Stomach (tissue), 9 donors: ENCODE measurements around the gene NTF3. TPM values are rescaled to one million over a fixed set of nuclear protein-coding genes. Genes with fewer than 3 reads are reported as not detected.

Experiments
- DNase-seq, 2 donors: peaks; one replicate each; pipeline versions ENCODE4 v3.0.0 to v3.0.0-alpha.2; 2013 to 2019
- H3K27ac ChIP-seq, 5 donors: fragments of 200-600 bp in 4 of 5; sonication (generic) in 4 of 5; one replicate each; pipeline ENCODE4 v1.5.1; 2013 to 2019; ENCODE audit warnings: mild to moderate bottlenecking in 1 of 5, moderate library complexity in 1 of 5
- H3K27me3 ChIP-seq, 3 donors: fragments of 200-600 bp; sonication (generic); one replicate each; pipeline ENCODE4 v1.5.1; 2017 to 2019; ENCODE audit warnings: mixed run types in 1 of 3
- H3K36me3 ChIP-seq, 4 donors: fragments of 200-600 bp; sonication (generic); 1 replicate in 3 of 4; 2 replicates in 1 of 4; pipeline ENCODE4 v1.5.1; 2016 to 2019
- H3K4me1 ChIP-seq, 4 donors: fragments of 200-600 bp; sonication (generic); one replicate each; pipeline ENCODE4 v1.5.1; 2016 to 2019
- H3K4me3 ChIP-seq, 4 donors: fragments of 200-600 bp; sonication (generic) in 3 of 4; one replicate each; pipeline ENCODE4 v1.5.1; 2016 to 2019; ENCODE audit warnings: mild to moderate bottlenecking in 1 of 4
- H3K9me3 ChIP-seq, 4 donors: fragments of 200-600 bp; sonication (generic); one replicate each; pipeline ENCODE4 v1.5.1; 2016 to 2019
- EP300 ChIP-seq: sonication (generic); formaldehyde crosslinking; IDR thresholded peaks from one replicate; pipeline ENCODE4 v1.6.1; 2017; ENCODE audit warnings: antibody characterized with exemption
- POLR2A ChIP-seq, 4 donors: fragments of 450-650 bp; IDR thresholded peaks; one replicate each; pipeline ENCODE4 v1.6.1; 2016; ENCODE audit warnings: antibody characterized with exemption in 4 of 4, control low read depth in 2 of 4, mild to moderate bottlenecking in 1 of 4, moderate library complexity in 1 of 4
- POLR2AphosphoS5 ChIP-seq, 3 donors: sonication (generic); formaldehyde crosslinking; IDR thresholded peaks; one replicate each; pipeline ENCODE4 v1.6.1; 2016; ENCODE audit warnings: antibody characterized with exemption in 3 of 3
- WGBS, 5 donors: extraction: QIAGEN DNeasy Blood & Tissue Kit in 3 of 5; methylation state at CpG; one replicate each; pipeline versions ENCODE4 v1.1.5 to v1.1.7; 2013 to 2018; 5-methylcytosine and 5-hydroxymethylcytosine counted together
- intact Hi-C: fragments of 100-400 bp; cut with DNase I; formaldehyde crosslinking; loops from one replicate; pipeline ENCODE4 v1.15.1; 2023; ENCODE audit warnings: low total_unique reads
- polyA plus RNA-seq, 3 donors: library from polyadenylated mRNA; stranded (reverse); fragments of 200-250 nt; gene quantifications; one replicate each; pipeline ENCODE4 v1.2.3, GENCODE V29; 2013
- total RNA-seq, 5 donors: library from RNA; depleted of rRNA; stranded (reverse); fragments of >200 nt; gene quantifications; one replicate each; pipeline versions ENCODE4 v1.1.0 to v1.2.3, GENCODE V29; 2014 to 2016
- TF ChIP-seq, protein P1 (sequence below), 7 experiments: fragments of 450-650 bp in 4 of 7; fragments of 200-600 bp in 3 of 7; sonication (generic) in 3 of 7; IDR thresholded peaks; one replicate each; pipeline ENCODE4 v1.5.1; 2016 to 2019; ENCODE audit warnings: antibody characterized with exemption in 7 of 7, control low read depth in 2 of 7, mild to moderate bottlenecking in 1 of 7
- donor health status: healthy with polysubstance abuse.
- donor health status: Bipolar disorder and iron deficiency.
- donor health status: healthy.

The NTF3 gene
- total and polyA plus RNA-seq, 8 donors, result 0.87 to 7.3 (median 4.0) TPM; not detected in 3

DNA sequence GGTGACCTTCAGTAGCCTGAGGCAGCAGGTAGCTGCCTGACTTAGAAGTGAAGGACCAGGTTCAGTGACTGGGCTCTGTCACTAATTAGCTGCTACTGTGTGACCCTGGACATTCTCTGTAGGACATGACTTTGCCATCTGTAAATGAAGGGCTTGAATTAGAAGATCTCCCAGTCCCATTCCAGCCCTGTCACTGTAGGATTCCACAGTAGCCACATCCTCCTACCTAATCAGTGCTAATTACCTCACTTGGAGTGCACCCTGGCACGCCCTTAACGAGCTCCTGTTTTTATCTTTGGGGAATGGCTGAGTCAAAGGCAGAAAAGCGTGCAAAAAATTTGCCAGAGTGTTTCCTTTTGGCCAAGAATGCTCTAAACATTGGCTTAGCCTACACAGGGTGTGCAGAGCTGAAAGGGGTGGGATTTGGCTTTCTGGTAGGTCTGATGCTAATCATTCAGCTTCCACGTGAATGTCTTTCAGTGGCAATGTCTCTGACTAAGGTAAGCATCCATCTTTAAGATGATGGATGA, 6.8 kb downstream of the NTF3 start:
- DNase-seq, result no peak
- WGBS, 5 donors, result 9 to 25% (median 17%) methylated on average over 4 of the region's 4 CpGs
- H3K27ac ChIP-seq, result peak overlapping the region in 1 of 5 donors; percentile 68
- no peaks in the 10 kb centered on the region for H3K36me3 ChIP-seq
- TF ChIP-seq EP300, result no peak
- no peak for TF ChIP-seq POLR2A (IDR thresholded peaks at IDR 0.05)
- TF ChIP-seq, protein P1, sequence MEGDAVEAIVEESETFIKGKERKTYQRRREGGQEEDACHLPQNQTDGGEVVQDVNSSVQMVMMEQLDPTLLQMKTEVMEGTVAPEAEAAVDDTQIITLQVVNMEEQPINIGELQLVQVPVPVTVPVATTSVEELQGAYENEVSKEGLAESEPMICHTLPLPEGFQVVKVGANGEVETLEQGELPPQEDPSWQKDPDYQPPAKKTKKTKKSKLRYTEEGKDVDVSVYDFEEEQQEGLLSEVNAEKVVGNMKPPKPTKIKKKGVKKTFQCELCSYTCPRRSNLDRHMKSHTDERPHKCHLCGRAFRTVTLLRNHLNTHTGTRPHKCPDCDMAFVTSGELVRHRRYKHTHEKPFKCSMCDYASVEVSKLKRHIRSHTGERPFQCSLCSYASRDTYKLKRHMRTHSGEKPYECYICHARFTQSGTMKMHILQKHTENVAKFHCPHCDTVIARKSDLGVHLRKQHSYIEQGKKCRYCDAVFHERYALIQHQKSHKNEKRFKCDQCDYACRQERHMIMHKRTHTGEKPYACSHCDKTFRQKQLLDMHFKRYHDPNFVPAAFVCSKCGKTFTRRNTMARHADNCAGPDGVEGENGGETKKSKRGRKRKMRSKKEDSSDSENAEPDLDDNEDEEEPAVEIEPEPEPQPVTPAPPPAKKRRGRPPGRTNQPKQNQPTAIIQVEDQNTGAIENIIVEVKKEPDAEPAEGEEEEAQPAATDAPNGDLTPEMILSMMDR (IDR thresholded peaks at IDR 0.05), result no peak
- TF ChIP-seq POLR2AphosphoS5 (IDR thresholded peaks at IDR 0.05), result no peak
- intact Hi-C loops, result no loop called here
- peaks cover 0 to 59% (median 5%) of the 10 kb centered on the region in 3 donors for H3K27me3 ChIP-seq
- H3K4me3 ChIP-seq, result no peak overlapping the region
- H3K9me3 ChIP-seq, result no peaks in the 10 kb centered on the region
- H3K4me1 ChIP-seq, result peaks cover 2 to 21% (median 8%) of the 10 kb centered on the region in 4 donors

DNA sequence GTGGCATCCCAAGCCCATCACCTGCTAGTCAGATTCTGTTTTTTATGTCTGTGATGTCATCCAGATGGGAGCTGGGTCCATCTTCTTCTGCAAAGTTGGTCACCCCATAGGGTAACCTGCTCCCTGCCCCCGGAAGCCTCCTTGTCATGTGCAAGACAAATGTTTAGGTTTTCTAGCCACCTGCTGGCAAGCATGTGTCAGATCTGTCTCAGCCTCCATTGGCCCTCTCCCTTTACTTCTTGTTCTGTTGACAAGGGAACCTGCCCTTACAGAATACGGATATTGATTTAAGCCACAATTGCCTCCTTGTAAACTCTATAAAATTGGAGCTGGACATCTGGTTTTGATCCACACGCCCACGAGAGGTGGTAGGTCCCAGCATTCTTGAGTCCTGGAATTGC, 7.5 kb downstream of the NTF3 start:
- WGBS, 5 donors, result 23 to 56% (median 48%) methylated on average over 4 of the region's 4 CpGs
- DNase-seq, result no peak
- no peak overlapping the region for H3K4me3 ChIP-seq
- intact Hi-C loops, result no loop called here
- peaks cover 0 to 20% (median 7%) of the 10 kb centered on the region in 4 donors for H3K4me1 ChIP-seq
- H3K9me3 ChIP-seq, result no peaks in the 10 kb centered on the region
- TF ChIP-seq POLR2AphosphoS5 (IDR thresholded peaks at IDR 0.05) (no peak), POLR2A (IDR thresholded peaks at IDR 0.05) (no peak), EP300 (no peak)
- TF ChIP-seq, protein P1 (IDR thresholded peaks at IDR 0.05), result no peak
- H3K27ac ChIP-seq, result no peak overlapping the region
- H3K27me3 ChIP-seq, result peaks cover 0 to 52% (median 3%) of the 10 kb centered on the region in 3 donors
- H3K36me3 ChIP-seq, result no peaks in the 10 kb centered on the region

DNA sequence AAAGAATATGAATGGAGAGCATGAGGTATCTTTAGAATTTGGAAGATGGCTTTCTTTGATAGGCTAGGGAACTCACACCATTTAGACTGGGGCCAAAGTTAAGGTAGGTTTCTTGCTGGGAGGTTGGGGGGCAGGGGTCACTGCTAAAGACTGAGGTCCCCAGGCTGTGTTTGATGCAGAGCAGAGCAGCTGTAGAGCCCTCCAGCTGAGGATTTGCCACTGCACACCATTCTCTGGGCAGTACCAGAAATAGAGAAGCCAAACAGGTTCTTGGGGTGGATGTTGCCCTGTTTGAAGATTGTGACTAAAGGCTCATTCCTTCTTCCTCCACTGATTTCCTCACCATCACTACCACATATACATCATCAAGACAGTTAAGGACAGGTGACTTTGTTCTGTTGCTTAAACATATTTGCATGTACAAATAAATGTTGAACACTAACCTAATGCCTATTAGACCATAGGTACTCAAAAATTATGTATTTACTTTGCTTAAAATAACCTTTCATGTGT, 7.9 kb downstream of the NTF3 start:
- H3K4me3 ChIP-seq, result no peak overlapping the region
- TF ChIP-seq EP300 (no peak), POLR2AphosphoS5 (IDR thresholded peaks at IDR 0.05) (no peak), POLR2A (IDR thresholded peaks at IDR 0.05) (no peak)
- TF ChIP-seq, protein P1 (IDR thresholded peaks at IDR 0.05), result no peak
- no peak for DNase-seq
- peaks cover 0 to 47% (median 3%) of the 10 kb centered on the region in 3 donors for H3K27me3 ChIP-seq
- H3K4me1 ChIP-seq, result peaks cover 0 to 20% (median 7%) of the 10 kb centered on the region in 4 donors
- H3K9me3 ChIP-seq, result no peaks in the 10 kb centered on the region
- intact Hi-C loops, result loop anchor here (10.0 kb wide), 1 partner anchor 245 kb away; no protein-coding TSS in a partner anchor
- no peak overlapping the region for H3K27ac ChIP-seq
- H3K36me3 ChIP-seq, result no peaks in the 10 kb centered on the region

DNA sequence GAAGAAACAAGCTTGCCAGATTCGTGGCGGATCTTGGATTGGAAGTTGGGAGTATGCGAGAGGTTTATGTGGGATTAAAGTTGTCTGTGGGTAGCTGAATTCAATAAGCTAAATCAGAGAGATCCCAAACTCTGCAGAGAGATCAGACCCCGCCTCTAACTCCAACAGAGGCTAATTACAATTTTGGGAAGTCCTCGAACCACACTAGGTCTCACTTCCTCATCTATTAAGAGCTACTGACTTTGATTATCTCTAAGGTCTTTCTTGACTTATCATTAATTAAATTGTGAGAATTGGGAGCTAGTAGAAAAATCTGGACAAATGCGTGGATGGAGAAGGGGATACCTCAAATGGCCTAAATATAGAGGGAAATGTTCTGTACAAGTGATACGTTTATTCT, 9.1 kb downstream of the NTF3 start:
- WGBS, 5 donors, result 75 to 81% (median 77%) methylated on average over 7 of the region's 7 CpGs
- DNase-seq, result no peak
- Histone ChIP-seq H3K27me3 (peaks cover 0 to 40% (median 0%) of the 10 kb centered on the region in 3 donors), H3K9me3 (no peaks in the 10 kb centered on the region), H3K4me1 (peaks cover 0 to 20% (median 7%) of the 10 kb centered on the region in 4 donors), H3K36me3 (no peaks in the 10 kb centered on the region), H3K27ac (no peak overlapping the region), H3K4me3 (no peak overlapping the region)
- TF ChIP-seq, protein P1 (IDR thresholded peaks at IDR 0.05), result no peak
- TF ChIP-seq EP300 (no peak), POLR2AphosphoS5 (IDR thresholded peaks at IDR 0.05) (no peak), POLR2A (IDR thresholded peaks at IDR 0.05) (no peak)
- intact Hi-C loops, result loop anchor here (10.0 kb wide), 1 partner anchor 246 kb away; no protein-coding TSS in a partner anchor
